Neural cell (in vitro differentiated cells): ENCODE measurements around the gene PILRA. TPM values are rescaled to one million over a fixed set of nuclear protein-coding genes. Genes with fewer than 3 reads are reported as not detected.

Experiments used
- H2AFZ ChIP-seq: fragments of 200-600, 300-800 bp; sonication (generic), shearing (Covaris generic); 2 replicates; pipeline ENCODE4 v1.6.0; 2014; ENCODE audit warnings: low read depth, mild to moderate bottlenecking, antibody characterized with exemption, low read length, moderate library complexity
- H3F3A ChIP-seq: fragments of 200-600 bp; shearing (Covaris generic); 2 replicates; pipeline ENCODE4 v1.6.1; 2016; ENCODE audit warnings: mild to moderate bottlenecking, moderate library complexity, mixed read lengths, antibody characterized with exemption, low read length; ENCODE audit not compliant: insufficient read depth, poor library complexity, severe bottlenecking
- H3K27ac ChIP-seq: fragments of 200-600, 300-800 bp; sonication (generic), shearing (Covaris generic); 2 replicates; pipeline ENCODE4 v1.5.1; 2014; ENCODE audit warnings: mild to moderate bottlenecking, low read length, moderate library complexity
- H3K27me3 ChIP-seq: fragments of 300-800, 200-600 bp; sonication (generic), shearing (Covaris generic); 2 replicates; pipeline ENCODE4 v1.6.0; 2014; ENCODE audit warnings: mild to moderate bottlenecking, low read depth, low read length, moderate library complexity; ENCODE audit not compliant: insufficient read depth
- H3K36me3 ChIP-seq: fragments of 300-800, 200-600 bp; sonication (generic), shearing (Covaris generic); 2 replicates; pipeline ENCODE4 v1.5.1; 2014; ENCODE audit warnings: mild to moderate bottlenecking, antibody characterized with exemption, low read length, moderate library complexity; ENCODE audit not compliant: insufficient read depth
- H3K4me2 ChIP-seq: fragments of 300-800, 200-600 bp; sonication (generic), shearing (Covaris generic); 2 replicates; pipeline ENCODE4 v1.6.0; 2014; ENCODE audit warnings: mild to moderate bottlenecking, low read length
- H3K4me3 ChIP-seq: fragments of 300-800, 200-600 bp; sonication (generic), shearing (Covaris generic); 2 replicates; pipeline ENCODE4 v1.5.1; 2014; ENCODE audit warnings: mild to moderate bottlenecking, low read length, moderate library complexity
- H3K79me2 ChIP-seq: fragments of 200-600 bp; shearing (Covaris generic); replicated peaks from 2 replicates; pipeline ENCODE4 v1.6.0; 2014; ENCODE audit warnings: mild to moderate bottlenecking, low read length, moderate library complexity; ENCODE audit not compliant: insufficient read depth
- H3K9ac ChIP-seq: fragments of 300-800, 200-600 bp; sonication (generic), shearing (Covaris generic); 2 replicates; pipeline ENCODE4 v1.6.1; 2016; ENCODE audit warnings: mild to moderate bottlenecking, low read length, mixed read lengths
- H3K9me2 ChIP-seq: fragments of 200-600 bp; shearing (Covaris generic); 2 replicates; pipeline ENCODE4 v1.6.1; 2016; ENCODE audit warnings: mild to moderate bottlenecking, low read length, mixed read lengths; ENCODE audit not compliant: insufficient read depth
- H3K9me3 ChIP-seq: fragments of 200-600, 300-800 bp; sonication (generic), shearing (Covaris generic); 2 replicates; pipeline ENCODE4 v1.6.1; 2016; ENCODE audit warnings: mild to moderate bottlenecking, mixed run types, low read length, moderate library complexity, mixed read lengths
- H4K20me1 ChIP-seq: fragments of 200-600 bp; shearing (Covaris generic); 2 replicates; pipeline ENCODE4 v1.6.1; 2016; ENCODE audit warnings: mild to moderate bottlenecking, mixed run types; ENCODE audit not compliant: insufficient read depth
- EP300 ChIP-seq: fragments of 450-650 bp; conservative IDR thresholded peaks from 2 replicates; pipeline ENCODE4 v1.6.1; 2014; ENCODE audit warnings: antibody characterized with exemption, mild to moderate bottlenecking, moderate library complexity; ENCODE audit not compliant: poor library complexity, severe bottlenecking
- EZH2 ChIP-seq: fragments of 200-600, 300-800 bp; shearing (Covaris generic), sonication (generic); IDR thresholded peaks from 2 replicates; pipeline ENCODE4 v1.6.1; 2014; ENCODE audit warnings: antibody characterized with exemption, low read length, borderline replicate concordance, mild to moderate bottlenecking; ENCODE audit not compliant: insufficient read depth, poor library complexity, severe bottlenecking
- MXI1 ChIP-seq: fragments of 450-650 bp; conservative IDR thresholded peaks from 2 replicates; pipeline ENCODE4 v1.6.1; 2014; ENCODE audit warnings: antibody characterized with exemption, mild to moderate bottlenecking; ENCODE audit not compliant: poor library complexity, severe bottlenecking
- POLR2AphosphoS5 ChIP-seq: IDR thresholded peaks from 2 replicates; pipeline ENCODE4 v1.6.1; 2012
- RAD21 ChIP-seq: fragments of 450-650 bp; conservative IDR thresholded peaks from 2 replicates; pipeline ENCODE4 v1.6.1; 2014; ENCODE audit warnings: antibody characterized with exemption, mild to moderate bottlenecking, moderate library complexity
- REST ChIP-seq: IDR thresholded peaks from 2 replicates; pipeline ENCODE4 v1.6.1; 2012; ENCODE audit warnings: borderline replicate concordance
- SMC3 ChIP-seq: fragments of 450-650 bp; conservative IDR thresholded peaks from 2 replicates; pipeline ENCODE4 v1.6.1; 2014; ENCODE audit warnings: antibody characterized with exemption, mild to moderate bottlenecking, moderate library complexity; ENCODE audit not compliant: poor library complexity
- TAF1 ChIP-seq: IDR thresholded peaks from 2 replicates; pipeline ENCODE4 v1.6.1; 2012; ENCODE audit warnings: low read depth
- polyA plus RNA-seq: library from polyadenylated mRNA; depleted of rRNA; stranded (reverse); fragments of >200 nt; gene quantifications from 2 replicates; pipeline ENCODE4 v1.2.3, GENCODE V29; 2014
- TF ChIP-seq, protein P1 (sequence below): fragments of 450-650 bp; IDR thresholded peaks from 2 replicates; pipeline ENCODE4 v1.5.1; 2014; ENCODE audit warnings: antibody characterized with exemption, mild to moderate bottlenecking, moderate library complexity; ENCODE audit not compliant: poor library complexity, severe bottlenecking

PILRA gene
- polyA plus RNA-seq, 1 donor from 2014 or later: 23.7 TPM

GRCh38 chr7:100411101-100411500, 37.8 kb downstream of the PILRA start:
- Histone ChIP-seq H3K27me3 (no peaks in the 10 kb centered on the region), H3K36me3 (no peaks in the 10 kb centered on the region), H3K4me2 (no peak overlapping the region), H4K20me1 (no peaks in the 10 kb centered on the region), H3K4me3 (no peak overlapping the region), H3K27ac (no peak overlapping the region), H3F3A (no peaks in the 10 kb centered on the region), H3K9me3 (no peaks in the 10 kb centered on the region), H3K79me2 (no peaks in the 10 kb centered on the region), H2AFZ (no peak overlapping the region), H3K9me2 (no peaks in the 10 kb centered on the region), H3K9ac (no peak overlapping the region)
- TF ChIP-seq POLR2AphosphoS5 (no peak), TAF1 (no peak), SMC3 (no peak), EZH2 (no peak)

GRCh38 chr7:100413346-100413745, 40.1 kb downstream of the PILRA start:
- Histone ChIP-seq H4K20me1 (no peaks in the 10 kb centered on the region), H3K9me3 (no peaks in the 10 kb centered on the region), H3F3A (no peaks in the 10 kb centered on the region), H3K4me2 (no peak overlapping the region), H3K9ac (no peak overlapping the region), H3K4me3 (no peak overlapping the region), H3K36me3 (no peaks in the 10 kb centered on the region), H3K27me3 (no peaks in the 10 kb centered on the region), H3K27ac (no peak overlapping the region), H3K9me2 (no peaks in the 10 kb centered on the region), H3K79me2 (no peaks in the 10 kb centered on the region), H2AFZ (no peak overlapping the region)
- TF ChIP-seq, protein P1, sequence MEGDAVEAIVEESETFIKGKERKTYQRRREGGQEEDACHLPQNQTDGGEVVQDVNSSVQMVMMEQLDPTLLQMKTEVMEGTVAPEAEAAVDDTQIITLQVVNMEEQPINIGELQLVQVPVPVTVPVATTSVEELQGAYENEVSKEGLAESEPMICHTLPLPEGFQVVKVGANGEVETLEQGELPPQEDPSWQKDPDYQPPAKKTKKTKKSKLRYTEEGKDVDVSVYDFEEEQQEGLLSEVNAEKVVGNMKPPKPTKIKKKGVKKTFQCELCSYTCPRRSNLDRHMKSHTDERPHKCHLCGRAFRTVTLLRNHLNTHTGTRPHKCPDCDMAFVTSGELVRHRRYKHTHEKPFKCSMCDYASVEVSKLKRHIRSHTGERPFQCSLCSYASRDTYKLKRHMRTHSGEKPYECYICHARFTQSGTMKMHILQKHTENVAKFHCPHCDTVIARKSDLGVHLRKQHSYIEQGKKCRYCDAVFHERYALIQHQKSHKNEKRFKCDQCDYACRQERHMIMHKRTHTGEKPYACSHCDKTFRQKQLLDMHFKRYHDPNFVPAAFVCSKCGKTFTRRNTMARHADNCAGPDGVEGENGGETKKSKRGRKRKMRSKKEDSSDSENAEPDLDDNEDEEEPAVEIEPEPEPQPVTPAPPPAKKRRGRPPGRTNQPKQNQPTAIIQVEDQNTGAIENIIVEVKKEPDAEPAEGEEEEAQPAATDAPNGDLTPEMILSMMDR: no peak
- TF ChIP-seq RAD21 (no peak), SMC3 (no peak), TAF1 (no peak), POLR2AphosphoS5 (no peak), MXI1 (no peak), EP300 (no peak), REST (no peak)

DNA sequence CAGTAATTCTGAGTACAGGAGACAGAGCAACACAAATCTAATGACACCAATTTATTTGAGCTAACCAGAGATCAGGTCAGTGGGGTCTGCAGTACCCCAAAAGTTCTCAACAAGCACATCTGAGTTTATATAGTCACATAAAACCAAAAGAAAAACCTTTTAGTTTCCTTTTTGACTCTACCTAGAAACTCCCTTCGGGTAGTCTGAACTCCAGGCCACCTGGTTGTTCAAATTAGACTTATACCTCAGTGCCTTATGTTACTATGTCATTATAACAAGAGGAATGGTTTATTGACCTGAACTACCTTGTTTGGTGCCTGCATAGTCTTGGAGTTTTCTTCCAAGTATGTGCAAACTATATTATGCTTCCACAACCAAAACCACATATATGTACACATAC, 40.6 kb downstream of the PILRA start:
- Histone ChIP-seq H3K27me3 (no peaks in the 10 kb centered on the region), H3K9me2 (no peaks in the 10 kb centered on the region), H3K9ac (no peak overlapping the region), H3F3A (no peaks in the 10 kb centered on the region), H4K20me1 (no peaks in the 10 kb centered on the region), H3K4me2 (no peak overlapping the region), H2AFZ (no peak overlapping the region), H3K9me3 (no peaks in the 10 kb centered on the region), H3K79me2 (no peaks in the 10 kb centered on the region), H3K4me3 (no peak overlapping the region), H3K36me3 (no peaks in the 10 kb centered on the region), H3K27ac (no peak overlapping the region)
- no peak for TF ChIP-seq EZH2
- TF ChIP-seq EP300: no peak
